HG03460 (cell line): ENCODE results near the gene STAB1.

Experiments used
- ATAC-seq: cut with Tn5 transposase; IDR thresholded peaks from one replicate; pipeline ENCODE4 v1.9.1; 2021; ENCODE audit not compliant: unreplicated experiment

Gene STAB1

DNA sequence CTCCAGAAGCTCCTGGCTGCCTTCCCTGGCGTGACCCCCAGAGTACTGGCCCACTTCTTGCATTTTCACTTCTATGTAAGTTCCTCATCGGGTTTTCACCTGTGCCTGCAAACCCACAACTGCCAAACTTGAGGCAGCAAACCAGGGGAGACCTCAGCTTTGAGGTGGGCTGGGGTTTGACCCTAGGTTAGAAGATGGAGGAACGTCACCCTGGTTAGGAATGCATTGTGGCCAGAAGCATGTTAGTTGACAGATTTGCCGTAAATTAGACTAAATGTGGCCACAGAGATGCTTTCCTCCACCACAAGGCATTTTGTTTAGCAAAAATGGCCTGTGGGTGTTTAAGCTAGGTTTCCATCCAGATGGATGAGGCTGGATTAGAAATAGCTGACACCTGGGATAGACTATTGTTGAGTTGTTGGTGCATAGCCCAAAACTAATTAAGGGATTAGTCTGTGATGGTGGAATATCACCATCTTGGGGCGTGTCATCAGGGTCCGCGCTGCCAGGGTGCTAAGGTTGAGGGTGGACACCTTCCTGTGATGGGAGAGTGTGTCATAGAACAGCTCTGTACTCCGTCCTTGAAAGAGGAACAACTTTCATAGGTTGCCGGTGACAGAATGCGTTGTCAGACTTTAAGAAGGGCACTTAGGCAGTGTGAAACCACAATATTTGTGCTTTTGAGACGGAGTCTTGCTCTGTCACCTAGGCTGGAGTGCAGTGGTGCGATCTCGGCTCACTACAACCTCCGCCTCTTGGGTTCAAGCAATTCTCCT is 36.2 kb upstream of the STAB1 start:
- ATAC-seq, result no peak

DNA sequence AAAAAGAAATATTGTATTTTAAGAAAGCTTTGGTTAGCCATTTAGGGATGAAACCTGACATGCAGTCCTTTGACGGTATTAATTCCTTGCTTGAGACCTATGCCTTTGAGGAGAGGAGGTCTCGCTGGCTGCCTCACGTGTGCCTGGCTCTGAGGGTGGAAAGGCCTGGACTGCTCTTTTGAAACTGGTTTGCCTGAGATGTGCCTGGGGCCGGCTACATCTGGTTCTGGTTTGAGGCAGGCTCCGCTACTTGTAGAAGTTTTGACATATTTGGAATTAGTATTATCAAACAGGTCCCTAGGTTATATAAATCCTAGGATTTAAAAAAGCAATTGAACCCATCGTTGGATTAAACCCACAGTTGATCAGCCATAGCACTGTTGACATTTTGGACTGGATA is 33.3 kb upstream of the STAB1 start:
- ATAC-seq, result no peak

- ATAC-seq, result no peak
Observed at GRCh38 chr3:52463416-52463815, 31.7 kb upstream of the STAB1 start.

GRCh38 chr3:52468336-52468735 is 26.8 kb upstream of the STAB1 start:
- no peak for ATAC-seq

DNA sequence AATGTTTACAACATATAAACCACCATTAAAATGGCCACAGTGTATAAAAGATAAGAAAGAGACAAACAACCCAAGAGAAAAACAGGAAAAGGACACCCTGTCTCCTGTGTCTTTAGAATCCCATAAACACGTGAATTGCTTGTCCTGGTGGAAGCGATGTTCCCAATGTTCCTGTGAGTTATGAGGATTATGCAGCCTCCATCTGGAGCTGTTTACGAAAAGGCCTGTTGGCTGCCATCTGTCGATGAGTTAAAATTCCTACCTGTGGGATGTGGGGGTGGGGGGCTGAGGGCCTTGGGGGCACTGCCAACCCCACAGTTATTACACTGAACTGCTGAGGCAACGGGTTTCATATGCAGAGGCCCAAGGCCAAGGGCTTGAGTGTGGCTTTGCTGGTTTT is 26.1 kb upstream of the STAB1 start:
- ATAC-seq, result no peak

DNA sequence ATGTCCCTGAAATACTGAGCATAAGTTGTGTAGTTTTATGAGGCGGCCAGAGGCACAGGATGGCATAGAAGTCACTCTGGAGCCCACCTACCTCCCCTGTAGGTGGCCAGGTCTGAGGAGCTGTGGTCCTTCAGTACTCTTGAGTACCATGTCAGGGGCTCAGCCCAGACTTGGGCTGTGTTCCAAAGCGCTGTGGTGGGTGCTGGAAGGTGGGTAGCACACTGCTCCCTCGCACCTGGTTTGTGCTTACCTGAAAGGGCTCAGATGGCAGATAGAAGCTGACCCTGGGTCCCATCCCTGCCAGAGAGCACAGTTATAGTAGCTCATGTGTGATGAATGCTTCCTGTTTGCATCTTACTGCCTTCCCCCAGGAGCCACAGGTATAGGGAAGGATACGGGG is 24.2 kb upstream of the STAB1 start:
- no peak for ATAC-seq

GRCh38 chr3:52471371-52472238 is 23.5 kb upstream of the STAB1 start:
- ATAC-seq, result no peak

GRCh38 chr3:52472239-52473000 is 22.7 kb upstream of the STAB1 start:
- ATAC-seq, result no peak

DNA sequence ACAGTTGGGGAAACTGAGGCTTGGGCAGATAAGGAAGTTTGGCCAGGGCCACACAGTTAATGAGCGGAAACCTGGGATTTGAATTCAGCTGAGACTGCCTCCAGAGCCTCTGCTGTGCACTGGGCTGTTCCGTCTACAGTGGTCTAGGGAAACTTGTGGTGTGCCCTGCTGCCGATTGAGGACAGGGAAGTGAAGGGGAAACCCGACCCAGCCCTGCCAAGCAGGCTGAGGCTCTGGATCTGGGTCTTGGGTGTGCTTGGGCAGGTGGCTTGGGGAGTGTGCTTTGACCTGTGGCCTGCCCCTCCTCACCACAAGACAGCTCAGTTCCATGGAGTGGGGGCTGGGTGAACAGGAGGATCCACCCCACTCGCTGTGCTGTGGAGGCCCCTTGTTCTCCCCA is 22.1 kb upstream of the STAB1 start:
- ATAC-seq, result no peak

DNA sequence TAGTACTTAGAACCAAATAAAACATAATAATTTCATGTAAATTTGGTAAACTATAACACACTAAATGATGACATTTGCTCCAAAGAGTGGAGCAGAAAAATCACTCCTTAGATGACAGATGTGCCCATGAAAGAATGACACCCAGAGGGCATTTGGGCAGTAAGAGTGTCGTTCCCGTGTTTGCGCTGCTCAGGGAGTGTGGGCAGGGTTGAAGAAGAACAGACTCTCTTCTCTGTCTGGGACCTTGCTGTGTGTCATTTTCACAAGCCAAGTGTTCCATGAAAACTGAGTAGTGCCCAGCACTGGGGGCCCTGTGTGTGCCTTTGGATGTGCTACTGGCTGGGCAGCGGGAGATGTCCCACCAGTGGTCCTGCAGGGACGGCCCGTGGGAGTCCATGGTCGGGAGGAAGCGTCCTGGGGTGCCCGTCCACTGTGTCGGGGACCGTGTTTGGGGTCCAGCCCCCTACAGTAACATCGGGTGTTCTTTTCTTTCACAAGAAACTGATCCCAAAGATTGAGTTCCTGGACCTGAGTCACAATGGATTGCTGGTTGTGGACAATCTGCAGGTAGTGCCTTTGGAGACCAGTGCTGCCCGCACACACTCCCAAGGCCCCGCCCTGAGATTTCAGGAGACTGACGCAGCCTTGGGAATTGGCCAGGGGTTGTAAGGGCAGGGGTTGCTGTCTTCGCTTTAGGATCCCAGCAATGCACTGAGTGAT is 17.9 kb upstream of the STAB1 start:
- ATAC-seq, result no peak

DNA sequence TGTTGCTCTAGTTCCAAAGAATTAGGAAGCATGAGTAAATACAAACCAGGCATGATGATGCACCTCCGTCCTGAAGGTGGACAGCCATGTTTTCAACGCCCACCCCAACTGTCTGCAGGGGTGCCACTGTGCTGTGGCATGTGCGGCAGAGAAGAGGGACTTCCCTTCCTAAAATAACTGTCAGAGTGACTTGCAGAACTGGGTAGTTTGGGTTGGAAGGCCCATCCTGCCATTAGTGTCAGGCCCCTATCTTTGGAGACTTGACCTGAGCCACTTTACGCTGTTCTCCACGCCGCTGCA is 17.4 kb upstream of the STAB1 start:
- no peak for ATAC-seq

- no peak for ATAC-seq
Observed at GRCh38 chr3:52479037-52479876, 15.9 kb upstream of the STAB1 start.

GRCh38 chr3:52479877-52480575 is 15.1 kb upstream of the STAB1 start:
- no peak for ATAC-seq

DNA sequence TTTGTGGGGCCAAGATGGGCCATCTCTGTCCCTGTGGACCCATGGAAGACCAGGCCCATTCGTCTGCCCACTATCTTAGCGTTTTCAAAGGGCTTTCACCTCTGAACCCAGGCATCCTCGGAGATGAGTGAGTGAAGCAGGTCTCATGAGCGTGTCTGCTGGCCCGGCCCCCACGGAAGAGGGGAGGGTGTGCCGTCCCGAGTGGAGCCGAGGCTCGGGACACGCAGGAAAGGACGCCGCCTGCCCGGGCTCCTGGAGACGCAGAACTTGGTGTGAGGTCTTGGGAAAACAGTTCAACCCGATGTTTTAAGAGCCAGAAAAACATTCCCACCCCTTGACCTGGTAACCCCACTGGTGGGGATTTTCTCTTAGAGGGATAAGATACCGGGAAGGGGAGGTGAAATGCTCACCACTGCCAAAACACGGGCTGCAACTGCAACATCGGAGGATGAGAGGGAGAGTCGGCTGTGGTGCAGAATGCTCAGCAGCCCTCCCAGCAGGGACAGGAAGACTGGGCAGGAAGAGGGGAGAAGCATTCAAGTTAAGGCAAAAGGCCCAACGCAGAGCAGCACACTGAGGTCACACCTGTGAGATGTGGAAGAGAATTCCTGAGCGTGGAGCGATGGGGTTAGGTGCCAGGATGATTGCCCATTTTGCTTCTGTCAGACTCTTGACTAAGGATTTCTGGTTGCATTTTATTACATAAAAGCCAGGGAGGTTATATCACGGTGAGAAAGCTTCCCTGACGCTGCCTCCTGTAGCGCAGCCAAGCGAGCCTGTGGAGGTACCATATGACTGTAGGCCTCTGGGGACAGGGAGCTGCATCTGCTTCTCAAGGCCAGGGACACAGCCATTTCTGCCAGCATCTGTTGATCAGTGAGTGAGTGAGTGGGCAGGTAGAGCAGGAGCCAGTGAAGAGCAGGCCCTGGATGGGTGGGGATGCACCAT is 14.1 kb upstream of the STAB1 start:
- ATAC-seq, result no peak

GRCh38 chr3:52481819-52482521 is 13.2 kb upstream of the STAB1 start:
- ATAC-seq, result no peak

- no peak for ATAC-seq
Observed at GRCh38 chr3:52483081-52483480, 12.1 kb upstream of the STAB1 start.

GRCh38 chr3:52483577-52484381 is 11.4 kb upstream of the STAB1 start:
- no peak for ATAC-seq
